Progenitor cell of endocrine pancreas (in vitro differentiated cells): ENCODE measurements around the gene TMEM130. TPM values are rescaled to one million over a fixed set of nuclear protein-coding genes. Genes with fewer than 3 reads are reported as not detected.

Source experiments
- DNase-seq: peaks from one replicate; pipeline ENCODE4 v3.0.0; 2021; ENCODE audit warnings: low spot score; ENCODE audit not compliant: unreplicated experiment
- H3K27ac Mint-ChIP-seq: 2 replicates; pipeline ENCODE4 v1.8.0; 2021; ENCODE audit warnings: mild to moderate bottlenecking, moderate library complexity, mixed read lengths
- H3K27me3 Mint-ChIP-seq: 2 replicates; pipeline ENCODE4 v1.8.0; 2021; ENCODE audit warnings: mixed read lengths
- H3K36me3 Mint-ChIP-seq: 2 replicates; pipeline ENCODE4 v1.8.0; 2022; ENCODE audit warnings: mixed read lengths; ENCODE audit not compliant: insufficient read depth
- H3K4me1 Mint-ChIP-seq: 2 replicates; pipeline ENCODE4 v1.8.0; 2021; ENCODE audit warnings: low read depth, mixed read lengths
- H3K4me3 Mint-ChIP-seq: 2 replicates; pipeline ENCODE4 v1.8.0; 2021; ENCODE audit warnings: low read depth, mild to moderate bottlenecking, moderate library complexity, mixed read lengths
- H3K9me3 Mint-ChIP-seq: 2 replicates; pipeline ENCODE4 v1.8.0; 2021; ENCODE audit warnings: low read depth, mixed read lengths
- total RNA-seq: library from RNA; stranded (reverse); gene quantifications from 2 replicates; pipeline ENCODE4 v1.2.1, GENCODE V29; 2021
- TF ChIP-seq, protein P1 (sequence below): fragments of 200-600 bp; sonication (generic); IDR thresholded peaks from one replicate; pipeline ENCODE4 v1.5.0; 2021; ENCODE audit warnings: antibody characterized with exemption, mild to moderate bottlenecking; ENCODE audit not compliant: unreplicated experiment

Gene TMEM130
- total RNA-seq, 1 donor from 2014 or later, result 0.60 TPM

DNA sequence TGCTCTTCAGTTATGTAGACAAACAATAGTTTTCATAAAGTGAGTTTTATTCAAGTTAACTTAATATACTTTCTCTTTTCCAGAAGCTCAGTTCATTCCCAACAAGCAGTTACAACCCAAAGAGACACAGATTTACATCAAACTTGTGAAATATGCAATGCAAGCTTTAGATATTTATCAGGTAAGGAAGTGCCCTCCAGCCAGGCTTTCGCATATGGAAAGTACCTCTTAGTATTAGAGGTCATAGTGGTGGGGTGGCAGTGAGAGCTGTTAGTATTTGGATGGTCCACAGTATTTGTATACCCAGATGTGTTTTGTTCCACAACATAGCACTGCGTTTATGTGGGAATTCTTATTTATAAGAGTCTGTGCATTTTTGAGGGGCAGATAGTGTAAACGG is 40.6 kb upstream of the TMEM130 start:
- no peak overlapping the region for H3K4me3 Mint-ChIP-seq
- H3K9me3 Mint-ChIP-seq, result no peaks in the 10 kb centered on the region
- H3K4me1 Mint-ChIP-seq, result no peaks in the 10 kb centered on the region
- DNase-seq, result no peak
- no peaks in the 10 kb centered on the region for H3K27me3 Mint-ChIP-seq
- H3K27ac Mint-ChIP-seq, result no peak overlapping the region
- TF ChIP-seq, protein P1, sequence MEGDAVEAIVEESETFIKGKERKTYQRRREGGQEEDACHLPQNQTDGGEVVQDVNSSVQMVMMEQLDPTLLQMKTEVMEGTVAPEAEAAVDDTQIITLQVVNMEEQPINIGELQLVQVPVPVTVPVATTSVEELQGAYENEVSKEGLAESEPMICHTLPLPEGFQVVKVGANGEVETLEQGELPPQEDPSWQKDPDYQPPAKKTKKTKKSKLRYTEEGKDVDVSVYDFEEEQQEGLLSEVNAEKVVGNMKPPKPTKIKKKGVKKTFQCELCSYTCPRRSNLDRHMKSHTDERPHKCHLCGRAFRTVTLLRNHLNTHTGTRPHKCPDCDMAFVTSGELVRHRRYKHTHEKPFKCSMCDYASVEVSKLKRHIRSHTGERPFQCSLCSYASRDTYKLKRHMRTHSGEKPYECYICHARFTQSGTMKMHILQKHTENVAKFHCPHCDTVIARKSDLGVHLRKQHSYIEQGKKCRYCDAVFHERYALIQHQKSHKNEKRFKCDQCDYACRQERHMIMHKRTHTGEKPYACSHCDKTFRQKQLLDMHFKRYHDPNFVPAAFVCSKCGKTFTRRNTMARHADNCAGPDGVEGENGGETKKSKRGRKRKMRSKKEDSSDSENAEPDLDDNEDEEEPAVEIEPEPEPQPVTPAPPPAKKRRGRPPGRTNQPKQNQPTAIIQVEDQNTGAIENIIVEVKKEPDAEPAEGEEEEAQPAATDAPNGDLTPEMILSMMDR, result no peak
- H3K36me3 Mint-ChIP-seq, result peaks cover 29% of the 10 kb centered on the region

DNA sequence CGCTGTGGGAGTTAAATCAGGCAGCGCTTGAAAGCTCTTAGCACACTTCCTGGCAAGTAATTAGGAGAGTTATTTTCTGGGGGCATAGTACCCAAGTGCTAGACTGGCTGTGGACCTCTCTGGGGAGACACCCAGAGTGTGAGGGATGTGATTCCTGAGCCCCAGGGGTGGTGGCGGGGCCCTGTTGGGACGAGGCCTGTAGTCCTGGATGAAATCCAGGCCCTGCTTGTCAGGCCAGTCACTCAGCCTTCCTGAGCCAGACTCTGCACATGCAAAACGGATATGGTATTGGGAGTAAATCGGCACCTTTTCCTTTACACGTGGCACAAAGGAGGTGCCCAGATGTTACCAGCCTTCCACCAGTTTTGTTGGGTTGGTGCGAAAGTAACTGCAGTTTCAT is 39.7 kb upstream of the TMEM130 start:
- no peak overlapping the region for H3K4me3 Mint-ChIP-seq
- TF ChIP-seq, protein P1, result no peak
- no peaks in the 10 kb centered on the region for H3K4me1 Mint-ChIP-seq

DNA sequence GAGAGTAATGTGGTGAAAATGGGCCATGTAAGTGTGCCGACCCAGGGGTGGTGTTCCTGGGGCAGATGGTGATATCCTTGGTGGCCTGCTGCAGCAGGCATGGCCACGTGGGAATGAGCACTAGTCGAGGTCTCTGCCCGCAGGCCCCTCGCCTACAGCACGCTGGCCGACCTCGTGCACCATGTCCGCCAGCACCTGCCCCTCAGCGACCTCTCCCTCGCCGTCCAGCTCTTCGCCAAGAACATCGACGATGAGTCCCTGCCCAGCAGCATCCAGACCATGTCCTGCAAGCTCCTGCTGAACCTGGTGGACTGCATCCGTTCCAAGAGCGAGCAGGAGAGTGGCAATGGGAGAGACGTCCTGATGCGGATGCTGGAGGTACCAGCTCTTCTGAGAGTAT is 38.8 kb upstream of the TMEM130 start:
- DNase-seq, result no peak
- Mint-ChIP-seq H3K9me3 (no peaks in the 10 kb centered on the region), H3K36me3 (peaks cover 40% of the 10 kb centered on the region), H3K4me3 (no peak overlapping the region), H3K27ac (no peak overlapping the region), H3K27me3 (no peaks in the 10 kb centered on the region), H3K4me1 (no peaks in the 10 kb centered on the region)
- TF ChIP-seq, protein P1, result no peak

More for the DNA sequence above, 39.7 kb upstream of the TMEM130 start:
- no peak for DNase-seq
- H3K36me3 Mint-ChIP-seq, result peaks cover 35% of the 10 kb centered on the region
- H3K27ac Mint-ChIP-seq, result no peak overlapping the region
- no peaks in the 10 kb centered on the region for H3K27me3 Mint-ChIP-seq
- H3K9me3 Mint-ChIP-seq, result no peaks in the 10 kb centered on the region

DNA sequence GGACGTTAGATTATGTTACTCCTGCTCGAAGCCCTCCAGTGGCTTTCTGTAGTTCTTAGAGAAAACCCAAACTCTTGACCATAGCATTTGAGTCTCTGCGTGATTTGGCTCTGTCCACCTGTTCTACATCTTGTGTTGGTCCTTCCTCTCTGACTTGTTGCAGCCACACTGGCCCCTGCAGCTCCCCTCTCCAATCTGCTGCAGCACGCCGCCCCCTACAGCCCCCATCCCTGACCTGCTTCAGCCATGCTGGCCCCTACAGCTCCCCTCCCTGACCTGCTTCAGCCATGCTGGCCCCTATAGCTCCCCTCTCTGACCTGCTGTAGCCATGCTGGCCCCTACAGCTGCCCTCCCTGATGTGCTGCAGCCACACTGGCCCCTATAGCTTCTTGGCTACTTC is 37.8 kb upstream of the TMEM130 start:
- no peaks in the 10 kb centered on the region for H3K4me1 Mint-ChIP-seq
- peaks cover 44% of the 10 kb centered on the region for H3K36me3 Mint-ChIP-seq
- no peak for DNase-seq
- no peak overlapping the region for H3K4me3 Mint-ChIP-seq
- H3K9me3 Mint-ChIP-seq, result no peaks in the 10 kb centered on the region
- no peaks in the 10 kb centered on the region for H3K27me3 Mint-ChIP-seq
- TF ChIP-seq, protein P1, result no peak
- H3K27ac Mint-ChIP-seq, result no peak overlapping the region

DNA sequence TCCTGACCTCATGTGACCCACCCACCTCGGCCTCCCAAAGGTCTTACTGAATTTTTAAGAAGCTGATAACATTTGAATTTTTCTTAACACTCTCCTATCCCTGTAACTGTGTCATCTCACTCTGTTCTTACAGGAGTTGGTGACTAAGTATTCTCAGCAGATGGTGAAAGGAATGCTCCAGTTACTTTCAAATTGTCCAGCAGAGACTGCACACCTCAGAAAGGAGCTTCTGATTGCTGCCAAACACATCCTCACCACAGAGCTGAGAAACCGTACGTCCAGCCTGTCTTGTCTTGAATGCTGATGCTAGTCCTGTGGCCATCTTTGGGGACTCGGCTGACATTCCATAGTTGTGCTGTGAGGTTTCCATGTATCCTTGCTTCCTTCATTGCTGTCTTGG is 33.4 kb upstream of the TMEM130 start:
- H3K4me1 Mint-ChIP-seq, result no peaks in the 10 kb centered on the region
- peaks cover 51% of the 10 kb centered on the region for H3K36me3 Mint-ChIP-seq
- H3K27me3 Mint-ChIP-seq, result no peaks in the 10 kb centered on the region
- TF ChIP-seq, protein P1, result no peak
- DNase-seq, result no peak
- no peak overlapping the region for H3K27ac Mint-ChIP-seq
- no peaks in the 10 kb centered on the region for H3K9me3 Mint-ChIP-seq
- no peak overlapping the region for H3K4me3 Mint-ChIP-seq
